ENCODE measurements around the gene GFM1. TPM values are rescaled to one million over a fixed set of nuclear protein-coding genes. Genes with fewer than 3 reads are reported as not detected.

GFM1 gene
- total RNA-seq, 4 donors from 2014 or later = 26.2 to 71.2 (median 47.9) TPM

- TF ChIP-seq EP300 (IDR thresholded peaks at IDR 0.05; ENCODE audit: low read depth) (no peak), CTCF (IDR thresholded peaks at IDR 0.05) (peak; percentile 51 to 91 (median 58)), POLR2A (IDR thresholded peaks at IDR 0.05) (peak; percentile 82), POLR2AphosphoS5 (IDR thresholded peaks at IDR 0.05) (peak; percentile 59 to 85 (median 76))
- intact Hi-C loops (cut with DNase I; ENCODE audit: low total_unique reads) = no loop called here
- H3K4me1 ChIP-seq = peaks cover 0 to 24% (median 7%) of the 10 kb centered on the region in 4 donors
- peak within 1 kb of the TSS; percentile 26 to 56 (median 51) for H3K4me3 ChIP-seq
- H3K36me3 ChIP-seq = peaks cover 0 to 20% (median 3%) of the 10 kb centered on the region in 4 donors
- H3K9me3 ChIP-seq = no peaks in the 10 kb centered on the region
- peak; percentile 93 for DNase-seq
- H3K27ac ChIP-seq = peak within 1 kb of the TSS; percentile 82 to 91 (median 85)
- no peaks in the 10 kb centered on the region for H3K27me3 ChIP-seq
- in situ Hi-C loops (cut with MboI; ENCODE audit: low pct_ligation_motif_present in 1 of 4, low pct_unique_long_range_greater_than_20kb in 1 of 4, low sequenced_read_pairs in 3 of 4) = no loop called here
- 12% methylated on average over 30 of the region's 30 CpGs; no CpG with 5 or more reads in 1 of the 2 donors for WGBS, 2 donors (ENCODE audit: low coverage in 1 of 2)
Observed at GRCh38 chr3:158672215-158673176, 28.2 kb downstream of the GFM1 start, which contains the start of gene LXN. Gene LXN (minus strand): TSS chr3:158672648. CDS start chr3:158672478, 170 bp downstream.

GRCh38 chr3:158678687-158679086, 34.4 kb downstream of the GFM1 start:
- Histone ChIP-seq H3K36me3 (peaks cover 0 to 4% (median 0%) of the 10 kb centered on the region in 4 donors), H3K9me3 (no peaks in the 10 kb centered on the region), H3K4me1 (peaks cover 0 to under 1% (median 0%) of the 10 kb centered on the region in 4 donors), H3K4me3 (no peak overlapping the region), H3K27me3 (no peaks in the 10 kb centered on the region), H3K27ac (no peak overlapping the region)
- in situ Hi-C loops (cut with MboI; ENCODE audit: low pct_ligation_motif_present in 1 of 4, low pct_unique_long_range_greater_than_20kb in 1 of 4, low sequenced_read_pairs in 3 of 4) = no loop called here
- no peak for DNase-seq
- no peak for TF ChIP-seq EP300 (IDR thresholded peaks at IDR 0.05; ENCODE audit: low read depth)
- no peak for TF ChIP-seq CTCF (IDR thresholded peaks at IDR 0.05)
- TF ChIP-seq POLR2A (IDR thresholded peaks at IDR 0.05) = no peak
- TF ChIP-seq POLR2AphosphoS5 (IDR thresholded peaks at IDR 0.05) = no peak
- intact Hi-C loops (cut with DNase I; ENCODE audit: low total_unique reads) = no loop called here
- 93 to 100% methylated on average over 2 of the region's 2 CpGs for WGBS, 2 donors (ENCODE audit: low coverage in 1 of 2)

- no peak for DNase-seq
- no peaks in the 10 kb centered on the region for H3K27me3 ChIP-seq
- peaks cover 0 to 5% (median 2%) of the 10 kb centered on the region in 4 donors for H3K36me3 ChIP-seq
- no peaks in the 10 kb centered on the region for H3K4me1 ChIP-seq
- no peak overlapping the region for H3K4me3 ChIP-seq
- no peak for TF ChIP-seq CTCF (IDR thresholded peaks at IDR 0.05)
- no peak for TF ChIP-seq POLR2A (IDR thresholded peaks at IDR 0.05)
- no peak for TF ChIP-seq EP300 (IDR thresholded peaks at IDR 0.05; ENCODE audit: low read depth)
- TF ChIP-seq POLR2AphosphoS5 (IDR thresholded peaks at IDR 0.05) = no peak
- in situ Hi-C loops (cut with MboI; ENCODE audit: low pct_ligation_motif_present in 1 of 4, low pct_unique_long_range_greater_than_20kb in 1 of 4, low sequenced_read_pairs in 3 of 4) (no loop called here), intact Hi-C loops (cut with DNase I; ENCODE audit: low total_unique reads) (no loop called here)
- H3K9me3 ChIP-seq = no peaks in the 10 kb centered on the region
- no peak overlapping the region for H3K27ac ChIP-seq
- WGBS, 2 donors (ENCODE audit: low coverage in 1 of 2) = 57 to 63% methylated on average over 1 of the region's 1 CpG
Observed at GRCh38 chr3:158679547-158680000, 35.2 kb downstream of the GFM1 start.

GRCh38 chr3:158680861-158681260, 36.5 kb downstream of the GFM1 start:
- in situ Hi-C loops (cut with MboI; ENCODE audit: low pct_ligation_motif_present in 1 of 4, low pct_unique_long_range_greater_than_20kb in 1 of 4, low sequenced_read_pairs in 3 of 4) = no loop called here
- peaks cover 0 to 8% (median 2%) of the 10 kb centered on the region in 4 donors for H3K36me3 ChIP-seq
- H3K27ac ChIP-seq = no peak overlapping the region
- 78 to 86% methylated on average over 2 of the region's 2 CpGs for WGBS, 2 donors (ENCODE audit: low coverage in 1 of 2)
- TF ChIP-seq POLR2AphosphoS5 (IDR thresholded peaks at IDR 0.05) (no peak), EP300 (IDR thresholded peaks at IDR 0.05; ENCODE audit: low read depth) (no peak)
- H3K4me1 ChIP-seq = no peaks in the 10 kb centered on the region
- no peaks in the 10 kb centered on the region for H3K9me3 ChIP-seq
- DNase-seq = no peak
- H3K27me3 ChIP-seq = no peaks in the 10 kb centered on the region
- H3K4me3 ChIP-seq = no peak overlapping the region
- intact Hi-C loops (cut with DNase I; ENCODE audit: low total_unique reads) = no loop called here

All from transverse colon (tissue), 4 donors.